Breast epithelium (tissue), 3 donors: ENCODE measurements around the gene DPH7.
A peak's percentile ranks its signal among the peaks of the same experiment; 100 is the strongest.

ENCODE experiments used
- POLR2A ChIP-seq: fragments of 450-650 bp; IDR thresholded peaks from one replicate; pipeline ENCODE4 v1.6.1; 2016; ENCODE audit warnings: antibody characterized with exemption, mild to moderate bottlenecking, moderate library complexity
- TF ChIP-seq, protein P1 (sequence below), 3 donors: fragments of 450-650 bp; IDR thresholded peaks; one replicate each; pipeline ENCODE4 v1.5.1; 2016 to 2017; ENCODE audit warnings: antibody characterized with exemption in 3 of 3, mild to moderate bottlenecking in 3 of 3, moderate library complexity in 3 of 3

DNA sequence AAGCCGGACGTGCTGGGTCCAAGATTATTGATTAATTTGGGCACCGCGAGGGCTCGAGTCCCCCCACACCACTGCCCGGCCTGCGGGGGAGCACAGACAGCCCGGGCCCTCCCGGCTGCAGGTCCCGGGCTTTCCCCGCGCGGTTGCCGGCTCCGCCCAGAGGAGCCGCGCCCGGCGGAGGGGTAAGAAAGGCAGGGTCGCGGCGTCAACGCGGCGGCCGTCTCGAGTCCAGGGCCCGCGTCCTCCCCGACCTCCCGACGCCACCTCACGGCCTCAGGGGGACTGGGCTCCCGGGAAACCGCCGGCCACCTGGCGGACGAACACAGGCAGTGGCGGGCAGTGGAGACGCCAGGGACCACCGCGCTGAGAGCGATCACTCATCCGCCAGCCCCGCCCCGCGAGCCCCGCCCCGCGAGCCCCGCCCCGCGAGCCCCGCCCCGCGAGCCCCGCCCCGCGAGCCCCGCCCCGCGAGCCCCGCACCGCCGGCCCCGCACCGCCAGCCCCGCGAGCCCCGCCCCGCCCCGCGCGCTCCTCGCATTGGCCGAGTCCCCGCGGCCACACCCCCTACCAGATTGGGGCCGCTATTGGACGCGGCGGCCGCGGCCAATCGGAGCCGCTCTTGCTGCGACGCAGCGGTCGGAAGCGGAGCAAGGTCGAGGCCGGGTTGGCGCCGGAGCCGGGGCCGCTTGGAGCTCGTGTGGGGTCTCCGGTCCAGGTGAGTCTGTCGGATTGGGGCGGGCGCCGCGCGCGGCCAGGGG lies 27.3 kb downstream of the DPH7 start, which contains the start of gene MRPL41:
- TF ChIP-seq, protein P1, sequence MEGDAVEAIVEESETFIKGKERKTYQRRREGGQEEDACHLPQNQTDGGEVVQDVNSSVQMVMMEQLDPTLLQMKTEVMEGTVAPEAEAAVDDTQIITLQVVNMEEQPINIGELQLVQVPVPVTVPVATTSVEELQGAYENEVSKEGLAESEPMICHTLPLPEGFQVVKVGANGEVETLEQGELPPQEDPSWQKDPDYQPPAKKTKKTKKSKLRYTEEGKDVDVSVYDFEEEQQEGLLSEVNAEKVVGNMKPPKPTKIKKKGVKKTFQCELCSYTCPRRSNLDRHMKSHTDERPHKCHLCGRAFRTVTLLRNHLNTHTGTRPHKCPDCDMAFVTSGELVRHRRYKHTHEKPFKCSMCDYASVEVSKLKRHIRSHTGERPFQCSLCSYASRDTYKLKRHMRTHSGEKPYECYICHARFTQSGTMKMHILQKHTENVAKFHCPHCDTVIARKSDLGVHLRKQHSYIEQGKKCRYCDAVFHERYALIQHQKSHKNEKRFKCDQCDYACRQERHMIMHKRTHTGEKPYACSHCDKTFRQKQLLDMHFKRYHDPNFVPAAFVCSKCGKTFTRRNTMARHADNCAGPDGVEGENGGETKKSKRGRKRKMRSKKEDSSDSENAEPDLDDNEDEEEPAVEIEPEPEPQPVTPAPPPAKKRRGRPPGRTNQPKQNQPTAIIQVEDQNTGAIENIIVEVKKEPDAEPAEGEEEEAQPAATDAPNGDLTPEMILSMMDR (IDR thresholded peaks at IDR 0.05), result peak; percentile 45 to 52 (median 50)
- TF ChIP-seq POLR2A, result peak; percentile 45
